ENCODE measurements around the gene RIMBP2.
"Not testable (repeated sequence)": the region's sequence is repeated elsewhere in the genome, so short reads cannot be mapped to it uniquely, and the experiment has no call there.

Gene RIMBP2

GRCh38 chr12:130603396-130603965 lies 112.6 kb downstream of the RIMBP2 start:
- Mint-ChIP-seq H3K4me1 (no peaks in the 10 kb centered on the region), H3K27ac (no peak overlapping the region), H3K27me3 (no peaks in the 10 kb centered on the region), H3K9me3 (no peaks in the 10 kb centered on the region), H3K36me3 (no peaks in the 10 kb centered on the region), H3K4me3 (no peak overlapping the region)
- ATAC-seq (ENCODE audit: low read depth) (no peak), DNase-seq (ENCODE audit: low spot score in 2 of 2) (no peak)

GRCh38 chr12:130602251-130602650 lies 113.8 kb downstream of the RIMBP2 start:
- H3K27ac Mint-ChIP-seq: no peak overlapping the region
- no peaks in the 10 kb centered on the region for H3K4me1 Mint-ChIP-seq
- peaks cover 6% of the 10 kb centered on the region for H3K9me3 Mint-ChIP-seq
- no peaks in the 10 kb centered on the region for H3K27me3 Mint-ChIP-seq
- no peak overlapping the region for H3K4me3 Mint-ChIP-seq
- ATAC-seq (ENCODE audit: low read depth): no peak
- peaks cover 4% of the 10 kb centered on the region for H3K36me3 Mint-ChIP-seq
- DNase-seq (ENCODE audit: low spot score in 2 of 2): no peak

- ATAC-seq (ENCODE audit: low read depth): no peak
- no peak for DNase-seq (ENCODE audit: low spot score in 2 of 2)
- H3K27me3 Mint-ChIP-seq: no peaks in the 10 kb centered on the region
- peaks cover 4% of the 10 kb centered on the region for H3K36me3 Mint-ChIP-seq
- H3K27ac Mint-ChIP-seq: no peak overlapping the region
- peaks cover 7% of the 10 kb centered on the region for H3K9me3 Mint-ChIP-seq
- H3K4me1 Mint-ChIP-seq: no peaks in the 10 kb centered on the region
- no peak overlapping the region for H3K4me3 Mint-ChIP-seq
Measured at GRCh38 chr12:130601327-130601726, 114.8 kb downstream of the RIMBP2 start.

GRCh38 chr12:130596241-130596640 lies 119.9 kb downstream of the RIMBP2 start:
- peaks cover 4% of the 10 kb centered on the region for H3K36me3 Mint-ChIP-seq
- no peak for ATAC-seq (ENCODE audit: low read depth)
- peaks cover under 1% of the 10 kb centered on the region for H3K27me3 Mint-ChIP-seq
- H3K4me1 Mint-ChIP-seq: no peaks in the 10 kb centered on the region
- H3K27ac Mint-ChIP-seq: no peak overlapping the region
- H3K9me3 Mint-ChIP-seq: peaks cover 7% of the 10 kb centered on the region
- no peak overlapping the region for H3K4me3 Mint-ChIP-seq
- no peak for DNase-seq (ENCODE audit: low spot score in 2 of 2)

- H3K4me1 Mint-ChIP-seq: no peaks in the 10 kb centered on the region
- H3K4me3 Mint-ChIP-seq: no peak overlapping the region
- DNase-seq (ENCODE audit: low spot score in 2 of 2) (no peak), ATAC-seq (ENCODE audit: low read depth) (no peak)
- H3K27me3 Mint-ChIP-seq: peaks cover 2% of the 10 kb centered on the region
- H3K36me3 Mint-ChIP-seq: peaks cover 4% of the 10 kb centered on the region
- H3K9me3 Mint-ChIP-seq: peaks cover 7% of the 10 kb centered on the region
- no peak overlapping the region for H3K27ac Mint-ChIP-seq
Measured at GRCh38 chr12:130595566-130595965, 120.5 kb downstream of the RIMBP2 start.

GRCh38 chr12:130593056-130593455 lies 123.0 kb downstream of the RIMBP2 start:
- H3K9me3 Mint-ChIP-seq: peaks cover 8% of the 10 kb centered on the region
- ATAC-seq (ENCODE audit: low read depth) (no peak), DNase-seq (ENCODE audit: low spot score in 2 of 2) (no peak)
- H3K4me3 Mint-ChIP-seq: no peak overlapping the region
- peaks cover 2% of the 10 kb centered on the region for H3K27me3 Mint-ChIP-seq
- H3K4me1 Mint-ChIP-seq: no peaks in the 10 kb centered on the region
- no peak overlapping the region for H3K27ac Mint-ChIP-seq
- peaks cover 4% of the 10 kb centered on the region for H3K36me3 Mint-ChIP-seq

GRCh38 chr12:130592641-130593040 lies 123.5 kb downstream of the RIMBP2 start:
- Mint-ChIP-seq H3K36me3 (peaks cover 4% of the 10 kb centered on the region), H3K4me1 (no peaks in the 10 kb centered on the region), H3K27me3 (peaks cover 4% of the 10 kb centered on the region), H3K27ac (no peak overlapping the region), H3K9me3 (peaks cover 9% of the 10 kb centered on the region), H3K4me3 (no peak overlapping the region)
- no peak for DNase-seq (ENCODE audit: low spot score in 2 of 2)
- no peak for ATAC-seq (ENCODE audit: low read depth)

GRCh38 chr12:130591736-130592135 lies 124.4 kb downstream of the RIMBP2 start:
- Mint-ChIP-seq H3K9me3 (peaks cover 5% of the 10 kb centered on the region), H3K4me3 (no peak overlapping the region), H3K36me3 (peaks cover 2% of the 10 kb centered on the region), H3K4me1 (no peaks in the 10 kb centered on the region), H3K27me3 (peaks cover 4% of the 10 kb centered on the region), H3K27ac (no peak overlapping the region)
- ATAC-seq (ENCODE audit: low read depth) (no peak), DNase-seq (ENCODE audit: low spot score in 2 of 2) (no peak)

GRCh38 chr12:130590685-130591084 lies 125.4 kb downstream of the RIMBP2 start:
- Mint-ChIP-seq H3K36me3 (peaks cover 2% of the 10 kb centered on the region), H3K4me3 (no peak overlapping the region), H3K27ac (no peak overlapping the region), H3K4me1 (no peaks in the 10 kb centered on the region), H3K27me3 (peaks cover 4% of the 10 kb centered on the region), H3K9me3 (peaks cover 4% of the 10 kb centered on the region)
- ATAC-seq (ENCODE audit: low read depth): no peak
- DNase-seq (ENCODE audit: low spot score in 2 of 2): no peak

GRCh38 chr12:130589540-130590317 lies 126.4 kb downstream of the RIMBP2 start:
- ATAC-seq (ENCODE audit: low read depth) (no peak), DNase-seq (ENCODE audit: low spot score in 2 of 2) (no peak)
- H3K4me3 Mint-ChIP-seq: no peak overlapping the region
- peaks cover 4% of the 10 kb centered on the region for H3K9me3 Mint-ChIP-seq
- H3K36me3 Mint-ChIP-seq: peaks cover 2% of the 10 kb centered on the region
- peaks cover 4% of the 10 kb centered on the region for H3K27me3 Mint-ChIP-seq
- H3K4me1 Mint-ChIP-seq: no peaks in the 10 kb centered on the region
- no peak overlapping the region for H3K27ac Mint-ChIP-seq

- peaks cover 4% of the 10 kb centered on the region for H3K27me3 Mint-ChIP-seq
- peaks cover 4% of the 10 kb centered on the region for H3K9me3 Mint-ChIP-seq
- DNase-seq (ENCODE audit: low spot score in 2 of 2) (no peak), ATAC-seq (ENCODE audit: low read depth) (no peak)
- no peaks in the 10 kb centered on the region for H3K4me1 Mint-ChIP-seq
- peaks cover 2% of the 10 kb centered on the region for H3K36me3 Mint-ChIP-seq
- H3K27ac Mint-ChIP-seq: no peak overlapping the region
- H3K4me3 Mint-ChIP-seq: no peak overlapping the region
Measured at GRCh38 chr12:130588696-130589539, 127.2 kb downstream of the RIMBP2 start.

- ATAC-seq (ENCODE audit: low read depth): no peak
- H3K9me3 Mint-ChIP-seq: peaks cover 4% of the 10 kb centered on the region
- peaks cover 4% of the 10 kb centered on the region for H3K27me3 Mint-ChIP-seq
- no peak for DNase-seq (ENCODE audit: low spot score in 2 of 2)
- H3K27ac Mint-ChIP-seq: no peak overlapping the region
- H3K4me1 Mint-ChIP-seq: no peaks in the 10 kb centered on the region
- H3K4me3 Mint-ChIP-seq: no peak overlapping the region
- peaks cover 2% of the 10 kb centered on the region for H3K36me3 Mint-ChIP-seq
Measured at GRCh38 chr12:130587966-130588365, 128.1 kb downstream of the RIMBP2 start.

GRCh38 chr12:130584475-130584874 lies 131.6 kb downstream of the RIMBP2 start:
- not testable (repeated sequence) for H3K4me3 Mint-ChIP-seq; H3K27ac Mint-ChIP-seq; H3K27me3 Mint-ChIP-seq; H3K9me3 Mint-ChIP-seq; H3K36me3 Mint-ChIP-seq; H3K4me1 Mint-ChIP-seq; ATAC-seq (ENCODE audit: low read depth); DNase-seq (ENCODE audit: low spot score in 2 of 2)

- peaks cover 3% of the 10 kb centered on the region for H3K27me3 Mint-ChIP-seq
- H3K9me3 Mint-ChIP-seq: peaks cover 6% of the 10 kb centered on the region
- ATAC-seq (ENCODE audit: low read depth): no peak
- peaks cover 2% of the 10 kb centered on the region for H3K36me3 Mint-ChIP-seq
- no peak for DNase-seq (ENCODE audit: low spot score in 2 of 2)
- no peaks in the 10 kb centered on the region for H3K4me1 Mint-ChIP-seq
- H3K27ac Mint-ChIP-seq: no peak overlapping the region
- no peak overlapping the region for H3K4me3 Mint-ChIP-seq
Measured at GRCh38 chr12:130583800-130584199, 132.3 kb downstream of the RIMBP2 start.
